H1 (cell line): ENCODE results near the gene NKAIN2. TPM values are rescaled to one million over a fixed set of nuclear protein-coding genes. Genes with fewer than 3 reads are reported as not detected.

ENCODE experiments used
- CTCF ChIA-PET: fragments of 300-600 bp; sonication (Branson Sonifier 250); formaldehyde crosslinking; loops from one replicate; lab custom pipeline; 2021; ENCODE audit not compliant: partially characterized antibody; lab: Charles Lee
- POLR2A ChIA-PET: fragments of 300-600 bp; sonication (Branson Sonifier 250); formaldehyde crosslinking; loops from one replicate; lab custom pipeline; 2021; ENCODE audit warnings: inconsistent platforms; ENCODE audit not compliant: partially characterized antibody; lab: Charles Lee
- DNase-seq, 2 experiments: peaks; one replicate each; pipeline versions ENCODE4 v3.0.0 to v3.0.0-alpha.2; 2010 to 2022; ENCODE audit warnings: low spot score in 2 of 2, low read depth in 1 of 2, mixed read lengths in 1 of 2
- FAIRE-seq: peaks from 2 replicates; lab custom pipeline; 2011; peaks lifted over from hg19 to GRCh38; lab: Jason Lieb, UNC
- H2AFZ ChIP-seq: 2 replicates; pipeline ENCODE4 v1.8.1; 2012; ENCODE audit warnings: low read length, inconsistent platforms
- H2AK5ac ChIP-seq: 2 replicates; pipeline ENCODE4 v1.6.1; 2013; ENCODE audit warnings: low read depth, low read length
- H2BK120ac ChIP-seq: replicated peaks from 2 replicates; pipeline ENCODE3; 2013; ENCODE audit warnings: low read depth, low read length, inconsistent platforms
- H2BK12ac ChIP-seq: 2 replicates; pipeline ENCODE4 v1.6.1; 2013; ENCODE audit warnings: low read depth, low read length
- H2BK15ac ChIP-seq: 2 replicates; pipeline ENCODE4 v1.6.1; 2013; ENCODE audit warnings: low read length
- H2BK20ac ChIP-seq: 2 replicates; pipeline ENCODE4 v1.6.1; 2013; ENCODE audit warnings: low read length
- H2BK5ac ChIP-seq: 2 replicates; pipeline ENCODE4 v1.6.1; 2013; ENCODE audit warnings: low read depth, low read length
- H3K14ac ChIP-seq: 2 replicates; pipeline ENCODE4 v1.6.1; 2013; ENCODE audit warnings: inconsistent platforms; ENCODE audit not compliant: insufficient read length
- H3K18ac ChIP-seq: 2 replicates; pipeline ENCODE4 v1.6.1; 2013; ENCODE audit warnings: low read length; ENCODE audit errors: extremely low read depth
- H3K23ac ChIP-seq: 2 replicates; pipeline ENCODE4 v1.6.1; 2013; ENCODE audit warnings: inconsistent platforms; ENCODE audit not compliant: insufficient read length
- H3K23me2 ChIP-seq: 2 replicates; pipeline ENCODE4 v1.6.1; 2013; ENCODE audit warnings: low read depth, low read length
- H3K27ac ChIP-seq: 2 replicates; pipeline ENCODE4 v1.6.1; 2011; ENCODE audit warnings: low read depth, low read length, inconsistent platforms
- H3K27me3 ChIP-seq, 4 experiments: replicated peaks in 1 of 4; 1 replicate in 1 of 4; 2 replicates in 3 of 4; pipeline versions ENCODE4 v1.6.1 to v1.8.1; 2011 to 2013; ENCODE audit warnings: low read length in 3 of 4, mild to moderate bottlenecking in 3 of 4, inconsistent platforms in 2 of 4, mixed read lengths in 2 of 4, moderate library complexity in 1 of 4; ENCODE audit not compliant: control insufficient read depth in 3 of 4, insufficient read depth in 3 of 4; ENCODE audit errors: extremely low read depth in 1 of 4
- H3K36me3 ChIP-seq, 4 experiments: 2 replicates each; pipeline versions ENCODE4 v1.6.1 to v1.8.1; 2011 to 2013; ENCODE audit warnings: mild to moderate bottlenecking in 4 of 4, low read length in 3 of 4, moderate library complexity in 2 of 4, control low read depth in 1 of 4, inconsistent platforms in 1 of 4; ENCODE audit not compliant: insufficient read depth in 4 of 4, control insufficient read depth in 2 of 4
- H3K4ac ChIP-seq: replicated peaks from 2 replicates; pipeline ENCODE3; 2013; ENCODE audit warnings: low read length, low read depth, mixed read lengths, inconsistent platforms; ENCODE audit not compliant: insufficient read length
- H3K4me1 ChIP-seq, 4 experiments: replicated peaks in 1 of 4; 1 replicate in 1 of 4; 2 replicates in 3 of 4; pipeline versions ENCODE4 v1.6.1 to v1.8.1; 2011 to 2013; ENCODE audit warnings: low read length in 3 of 4, inconsistent platforms in 2 of 4, mixed read lengths in 1 of 4; ENCODE audit not compliant: insufficient read depth in 4 of 4, control insufficient read depth in 3 of 4
- H3K4me2 ChIP-seq, 2 experiments: 2 replicates each; pipeline versions ENCODE4 v1.6.1 to v1.8.1; 2011 to 2013; ENCODE audit warnings: low read depth in 2 of 2, low read length in 2 of 2, control low read depth in 1 of 2, inconsistent platforms in 1 of 2, mild to moderate bottlenecking in 1 of 2; ENCODE audit not compliant: insufficient read depth in 1 of 2
- H3K4me3 ChIP-seq, 4 experiments: fragments of 200-600, 300-600 bp in 1 of 4; sonication (generic), shearing (Covaris generic), sonication (Bioruptor Twin) in 1 of 4; 2 replicates each; pipeline versions ENCODE4 v1.5.1 to v1.8.1; 2011 to 2016; ENCODE audit warnings: low read length in 4 of 4, low read depth in 3 of 4, control low read depth in 2 of 4, inconsistent platforms in 2 of 4, mild to moderate bottlenecking in 2 of 4, mixed read lengths in 1 of 4, moderate library complexity in 1 of 4; ENCODE audit not compliant: insufficient read depth in 2 of 4; ENCODE audit errors: extremely low read depth in 1 of 4
- H3K56ac ChIP-seq: replicated peaks from 2 replicates; pipeline ENCODE3; 2013; ENCODE audit warnings: low read depth, mild to moderate bottlenecking, mixed read lengths, low read length, inconsistent platforms; ENCODE audit not compliant: insufficient read length
- H3K79me1 ChIP-seq: 2 replicates; pipeline ENCODE4 v1.6.1; 2013; ENCODE audit warnings: low read depth, low read length, control low read depth
- H3K79me2 ChIP-seq, 2 experiments: 2 replicates each; pipeline versions ENCODE4 v1.6.1 to v1.8.1; 2012 to 2013; ENCODE audit warnings: low read length in 2 of 2, mild to moderate bottlenecking in 2 of 2, inconsistent platforms in 1 of 2; ENCODE audit not compliant: insufficient read depth in 2 of 2, control insufficient read depth in 1 of 2
- H3K9ac ChIP-seq, 4 experiments: replicated peaks in 1 of 4; 1 replicate in 1 of 4; 2 replicates in 3 of 4; pipeline versions ENCODE4 v1.6.1 to v1.8.1; 2011 to 2013; ENCODE audit warnings: low read depth in 3 of 4, low read length in 3 of 4, control low read depth in 2 of 4, mild to moderate bottlenecking in 2 of 4, moderate library complexity in 2 of 4, inconsistent platforms in 1 of 4; ENCODE audit errors: extremely low read depth in 1 of 4
- H3K9me3 ChIP-seq, 2 experiments: 2 replicates each; pipeline versions ENCODE4 v1.6.1 to v1.8.1; 2012 to 2013; ENCODE audit warnings: mild to moderate bottlenecking in 2 of 2, moderate library complexity in 2 of 2, control low read depth in 1 of 2, inconsistent platforms in 1 of 2, low read depth in 1 of 2, low read length in 1 of 2, mixed read lengths in 1 of 2; ENCODE audit not compliant: insufficient read depth in 2 of 2
- H4K20me1 ChIP-seq, 2 experiments: replicated peaks in 1 of 2; 2 replicates each; pipeline versions ENCODE3 to v1.8.1; 2011 to 2013; ENCODE audit warnings: inconsistent platforms in 2 of 2, low read length in 2 of 2, mild to moderate bottlenecking in 1 of 2; ENCODE audit not compliant: insufficient read depth in 2 of 2, control insufficient read depth in 1 of 2
- H4K5ac ChIP-seq: 2 replicates; pipeline ENCODE4 v1.6.1; 2013; ENCODE audit warnings: low read length, low read depth, mixed read lengths, inconsistent platforms; ENCODE audit not compliant: insufficient read length
- H4K8ac ChIP-seq: 2 replicates; pipeline ENCODE4 v1.8.0; 2013; ENCODE audit warnings: mild to moderate bottlenecking, moderate library complexity, low read length, inconsistent platforms; ENCODE audit not compliant: insufficient read depth; ENCODE audit errors: extremely low read depth
- H4K91ac ChIP-seq: replicated peaks from 2 replicates; pipeline ENCODE3; 2013; ENCODE audit warnings: low read length, mixed read lengths, inconsistent platforms; ENCODE audit not compliant: insufficient read length
- ASH2L ChIP-seq: fragments of 200-600, 300-600 bp; sonication (generic); IDR thresholded peaks from one replicate; pipeline ENCODE4 v1.7.1; 2017; ENCODE audit warnings: low read length
- GTF2F1 ChIP-seq: IDR thresholded peaks from 2 replicates; pipeline ENCODE4 v1.6.1; 2012; ENCODE audit warnings: low read depth, low read length, improper control_type of control experiment, borderline replicate concordance
- WGBS, 2 experiments: shearing (Covaris generic) in 1 of 2; methylation state at CpG; one replicate each; pipeline versions ENCODE4 v1.1.6 to v1.1.7; 2013 to 2015; ENCODE audit warnings: low lambda C conversion rate in 2 of 2, mixed read lengths in 2 of 2, inconsistent platforms in 1 of 2, low coverage in 1 of 2, missing lambda C conversion rate in 1 of 2; ENCODE audit not compliant: insufficient replicate concordance in 2 of 2, insufficient coverage in 1 of 2, insufficient read length in 1 of 2; ENCODE audit errors: extremely low coverage in 1 of 2, missing lambda C conversion rate in 1 of 2; 5-methylcytosine and 5-hydroxymethylcytosine counted together
- polyA plus RNA-seq, 7 experiments: library from polyadenylated mRNA; depleted of rRNA in 3 of 7; stranded (reverse) in 5 of 7; unstranded in 2 of 7; fragments of >200 nt in 5 of 7; fragments of 200-250 nt in 2 of 7; gene quantifications; 1 replicate in 5 of 7; 2 replicates in 1 of 7; 4 replicates in 1 of 7; pipeline versions ENCODE4 v1.2.1 to v1.2.3, GENCODE V29; 2011 to 2013; ENCODE audit warnings: missing spikeins in 2 of 7, mixed read lengths in 2 of 7
- total RNA-seq: library from RNA; stranded (reverse); fragmentation: NEBNext Ultra II Directional; extraction: Animal tissue kit (Norgen Biotek cat#: 25700); gene quantifications from 2 replicates; pipeline ENCODE4 v1.2.1, GENCODE V29; 2021

NKAIN2 gene
- total and polyA plus RNA-seq, 2 of the 8 experiments (the other 6 are each of a cell fraction or from before 2014, with no cell fraction given): 0.20 to 0.34 TPM

GRCh38 chr6:124560873-124561567 lies 757.4 kb downstream of the NKAIN2 start:
- Histone ChIP-seq H3K18ac (no peak overlapping the region), H4K91ac (no peak overlapping the region), H3K9ac (no peak overlapping the region), H3K23ac (no peak overlapping the region), H4K5ac (no peak overlapping the region), H3K4me3 (no peak overlapping the region), H2AK5ac (no peak overlapping the region), H4K8ac (no peak overlapping the region), H3K4me2 (no peak overlapping the region), H2BK5ac (no peak overlapping the region), H3K4ac (no peak overlapping the region), H3K9me3 (no peaks in the 10 kb centered on the region), H3K79me2 (no peaks in the 10 kb centered on the region), H3K27ac (no peak overlapping the region), H3K14ac (no peak overlapping the region), H2BK12ac (no peak overlapping the region), H3K4me1 (peaks cover 0 to 2% (median 0%) of the 10 kb centered on the region in 4 experiments; a peak in 3 of 7 replicates), H3K27me3 (no peaks in the 10 kb centered on the region), H2BK15ac (no peak overlapping the region), H3K23me2 (no peaks in the 10 kb centered on the region), H2BK120ac (no peak overlapping the region), H3K36me3 (no peaks in the 10 kb centered on the region), H4K20me1 (no peaks in the 10 kb centered on the region), H3K56ac (no peak overlapping the region), H3K79me1 (no peaks in the 10 kb centered on the region), H2BK20ac (no peak overlapping the region), H2AFZ (no peak overlapping the region)
- POLR2A ChIA-PET: no interaction called here
- no peak for TF ChIP-seq ASH2L
- no peak for TF ChIP-seq GTF2F1
- CTCF ChIA-PET: no interaction called here
- FAIRE-seq: no peak
- WGBS, 2 experiments: 94% methylated on average over 3 of the region's 3 CpGs; no CpG with 5 or more reads in 1 of the 2 experiments
- no peak for DNase-seq
